Activated CD8-positive, alpha-beta memory T cell treated with anti-CD3 and anti-CD28 coated beads, Interleukin-2, amount 50 U/mL, for 48 hours (primary cell): ENCODE measurements around the gene NBEAL1.
"Not testable (repeated sequence)": the region's sequence is repeated elsewhere in the genome, so short reads cannot be mapped to it uniquely, and the experiment has no call there.

Experiments
- DNase-seq: peaks from one replicate; pipeline ENCODE4 v3.0.0-alpha.2; 2020

The NBEAL1 gene

GRCh38 chr2:203014456-203015199 is at the start of gene NBEAL1:
Gene NBEAL1 (plus strand): TSS chr2:203014875. CDS start chr2:203016385, 1,510 bp downstream.
- DNase-seq = peak; percentile 98

DNA sequence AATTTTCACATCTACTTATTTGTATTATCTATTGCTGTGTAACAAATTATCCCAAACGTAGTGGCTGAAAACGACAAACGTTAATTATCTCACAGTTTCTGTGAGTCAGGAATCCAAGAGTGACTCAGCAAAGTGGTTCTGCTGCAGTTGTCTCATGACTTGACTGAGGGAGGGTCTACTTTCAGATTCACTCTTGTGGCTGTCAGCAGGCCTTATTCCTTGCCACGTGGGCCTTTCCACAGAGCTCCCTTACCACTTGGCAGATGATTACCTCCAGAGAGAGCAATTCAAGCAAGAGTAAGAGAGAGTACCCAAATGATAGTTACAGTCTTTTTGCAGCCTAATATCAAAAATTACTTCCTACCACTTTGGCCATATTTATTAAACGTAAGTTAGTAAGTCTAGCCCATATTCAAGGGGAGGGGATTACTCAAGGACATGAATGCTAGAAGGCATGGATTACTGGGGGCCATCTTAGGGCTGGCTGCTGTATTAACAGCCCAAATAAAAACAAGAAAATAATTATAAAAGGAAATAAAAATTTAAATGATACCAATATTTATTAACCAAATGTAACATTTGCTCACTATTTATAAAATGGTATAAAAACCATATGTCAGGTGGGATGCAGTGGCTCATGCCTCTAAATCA is 48.7 kb upstream of the NBEAL1 start:
- no peak for DNase-seq

GRCh38 chr2:202969404-202969803 is 45.3 kb upstream of the NBEAL1 start:
- DNase-seq = not testable (repeated sequence)

DNA sequence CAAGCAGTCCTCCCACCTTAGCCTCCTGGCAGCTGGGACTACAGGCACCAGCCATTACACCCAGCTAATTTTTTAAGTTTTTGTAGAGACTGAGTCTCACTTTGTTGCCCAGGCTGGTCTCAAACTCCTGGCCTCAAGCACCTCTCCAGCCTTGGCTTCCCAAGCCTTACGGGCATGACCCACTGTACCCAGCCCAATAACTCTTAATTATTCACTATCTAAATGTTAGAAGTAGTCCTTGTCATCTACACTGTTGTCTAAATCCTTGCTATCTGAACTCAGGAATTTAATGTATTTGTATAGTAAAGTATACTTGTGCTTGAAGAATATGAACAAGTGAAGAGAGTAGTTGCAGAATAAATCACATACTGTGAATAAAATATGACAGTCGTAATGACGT is 37.9 kb upstream of the NBEAL1 start:
- no peak for DNase-seq

DNA sequence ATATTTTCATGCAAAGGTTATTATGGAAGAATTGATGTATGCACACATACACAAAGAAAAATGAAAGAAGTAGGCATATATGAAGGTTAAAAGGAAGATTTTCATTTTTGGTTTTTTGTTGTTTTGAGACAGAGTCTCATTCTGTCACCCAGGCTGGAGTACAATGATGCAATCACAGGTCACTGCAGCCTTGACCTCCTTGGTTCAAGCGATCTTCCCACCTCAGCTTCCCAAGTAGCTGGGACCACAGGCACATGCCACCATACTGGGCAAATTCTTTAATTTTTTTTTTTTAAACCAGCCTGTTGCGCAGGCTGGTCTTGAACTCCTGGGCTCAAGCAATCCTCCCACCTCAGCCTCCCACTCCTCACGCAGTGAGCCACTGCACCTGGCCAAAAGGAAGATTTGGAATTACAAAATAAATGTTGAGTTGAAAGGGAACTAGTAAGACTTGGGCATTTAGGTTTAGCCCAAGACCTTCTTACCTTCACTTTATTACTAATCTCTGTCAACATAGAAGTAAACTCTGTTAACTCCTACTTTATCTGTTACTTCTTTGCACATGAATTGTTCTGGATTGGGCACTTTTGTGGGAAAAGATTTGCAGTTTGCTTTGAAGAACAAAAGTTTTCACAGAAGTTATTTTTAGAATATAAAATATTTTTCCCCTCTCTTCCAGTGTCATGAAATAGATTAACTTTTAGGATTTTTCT is 31.7 kb upstream of the NBEAL1 start:
- no peak for DNase-seq

DNA sequence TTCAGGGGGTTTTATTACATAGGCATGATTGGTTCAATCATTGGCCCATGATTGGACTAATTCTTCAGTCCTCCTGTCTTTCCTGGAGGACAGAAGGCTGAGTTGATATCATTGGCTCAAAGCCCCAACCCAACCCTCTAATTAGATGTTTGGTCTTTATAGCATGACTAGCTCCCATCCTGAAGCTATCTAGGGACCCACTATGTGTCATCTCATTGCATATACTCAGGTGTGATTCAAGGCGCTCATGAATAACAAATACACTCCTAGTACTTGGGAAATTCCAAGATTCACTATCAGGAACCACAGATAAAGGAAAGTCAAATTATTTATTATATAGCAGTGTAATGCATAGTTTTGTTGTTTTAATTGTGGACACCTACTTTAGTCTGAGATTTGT is 24.9 kb upstream of the NBEAL1 start:
- no peak for DNase-seq

DNA sequence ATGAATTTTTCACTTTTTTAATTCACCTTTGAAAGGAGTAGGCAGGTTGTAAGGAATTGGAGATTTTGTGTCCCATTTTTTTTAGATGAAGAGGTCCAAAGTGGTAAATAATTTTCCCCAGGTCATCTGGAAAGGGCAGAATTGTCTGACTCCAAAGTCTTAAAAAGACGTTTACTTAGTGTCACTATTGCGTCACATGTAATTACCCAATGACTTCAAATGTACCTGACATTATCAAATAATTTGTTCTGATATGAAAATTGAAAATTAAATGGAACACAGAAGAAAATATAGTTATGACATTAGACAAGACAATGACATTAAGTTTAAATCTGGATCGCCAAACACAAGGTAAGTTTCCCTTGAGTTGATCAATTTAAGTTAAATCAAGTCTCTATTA is 24.2 kb upstream of the NBEAL1 start:
- DNase-seq = no peak

- not testable (repeated sequence) for DNase-seq
These were observed 17.6 kb upstream of the NBEAL1 start for GRCh38 chr2:202997113-202997512.

GRCh38 chr2:203002054-203002821 is 12.4 kb upstream of the NBEAL1 start:
- DNase-seq = no peak

DNA sequence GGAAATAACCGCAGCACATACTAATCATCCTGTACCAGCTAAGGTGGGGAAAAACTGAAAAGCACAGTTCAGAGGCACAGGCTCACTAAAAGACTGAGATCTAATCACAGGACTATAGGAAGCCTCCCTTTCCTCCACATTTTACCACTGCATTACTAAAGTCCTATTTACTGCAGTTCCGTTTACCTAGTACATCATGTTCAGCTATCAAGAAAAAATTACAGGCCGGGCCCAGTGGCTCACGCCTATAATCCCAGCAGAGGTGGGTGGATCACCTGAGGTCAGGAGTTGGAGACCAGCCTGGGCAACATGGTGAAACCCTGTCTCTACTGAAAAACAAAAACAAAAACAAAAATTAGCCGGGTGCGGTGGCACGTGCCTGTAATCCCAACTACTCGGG is 11.0 kb upstream of the NBEAL1 start:
- no peak for DNase-seq

DNA sequence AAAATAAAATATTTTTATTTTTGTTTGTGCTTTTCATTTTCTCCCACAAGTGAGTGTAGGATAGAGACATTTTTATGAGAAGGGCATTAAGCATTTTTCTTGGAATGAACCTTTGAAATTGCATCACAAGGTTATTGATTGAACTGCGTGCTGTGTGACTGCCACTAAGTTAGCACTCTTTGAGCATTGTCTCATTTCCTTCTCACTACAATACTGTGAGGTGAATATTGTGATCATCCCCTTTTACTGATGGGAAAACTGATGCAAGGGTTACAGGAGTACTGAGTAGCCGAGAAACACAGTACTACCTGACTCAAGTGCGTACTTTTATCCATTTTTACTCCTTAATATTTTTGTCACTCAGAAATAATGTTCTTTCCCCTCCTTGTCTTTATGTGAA is 2.0 kb downstream of the NBEAL1 start:
- no peak for DNase-seq

DNA sequence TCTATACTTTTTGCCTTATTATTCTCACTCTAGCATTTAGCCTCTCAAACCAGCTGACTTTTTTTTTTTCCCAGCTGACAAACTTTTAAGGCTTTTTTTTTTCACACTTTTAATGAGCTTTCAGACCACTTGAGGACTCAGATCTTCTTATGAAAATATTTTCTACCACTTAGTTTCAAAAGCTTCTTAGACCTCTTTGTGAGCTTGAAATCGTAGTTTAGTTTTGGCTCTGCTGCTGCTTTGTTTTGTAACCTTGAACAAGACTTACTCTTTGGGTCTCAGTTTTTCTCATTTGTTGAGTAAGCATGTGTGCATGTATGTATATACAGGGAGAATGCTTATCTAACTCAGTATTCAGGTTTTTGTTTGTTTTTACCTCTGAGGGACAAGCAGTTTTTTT is 3.5 kb downstream of the NBEAL1 start:
- DNase-seq = no peak

- DNase-seq = no peak
These were observed 4.5 kb downstream of the NBEAL1 start for GRCh38 chr2:203019142-203019541.

- no peak for DNase-seq
These were observed 7.3 kb downstream of the NBEAL1 start for GRCh38 chr2:203021991-203022390.

DNA sequence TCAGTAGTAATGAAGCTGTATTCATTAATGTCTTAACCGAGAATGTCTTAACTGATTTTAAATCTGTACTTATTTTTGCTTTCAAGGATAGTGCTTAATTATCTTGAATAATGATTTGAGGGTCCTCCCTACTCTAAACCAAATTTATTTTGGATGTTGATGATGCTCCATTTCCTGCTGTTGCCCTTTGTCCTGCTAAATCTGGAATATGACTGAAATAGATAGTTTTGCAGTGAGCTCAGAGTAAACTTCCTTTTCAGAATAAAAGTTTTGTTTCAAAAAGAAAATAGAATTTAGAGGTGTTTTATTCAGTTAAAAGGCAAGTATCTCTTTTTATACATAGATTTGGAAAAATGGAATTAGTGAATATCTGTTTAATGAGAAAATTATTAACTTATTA is 8.1 kb downstream of the NBEAL1 start:
- no peak for DNase-seq

DNA sequence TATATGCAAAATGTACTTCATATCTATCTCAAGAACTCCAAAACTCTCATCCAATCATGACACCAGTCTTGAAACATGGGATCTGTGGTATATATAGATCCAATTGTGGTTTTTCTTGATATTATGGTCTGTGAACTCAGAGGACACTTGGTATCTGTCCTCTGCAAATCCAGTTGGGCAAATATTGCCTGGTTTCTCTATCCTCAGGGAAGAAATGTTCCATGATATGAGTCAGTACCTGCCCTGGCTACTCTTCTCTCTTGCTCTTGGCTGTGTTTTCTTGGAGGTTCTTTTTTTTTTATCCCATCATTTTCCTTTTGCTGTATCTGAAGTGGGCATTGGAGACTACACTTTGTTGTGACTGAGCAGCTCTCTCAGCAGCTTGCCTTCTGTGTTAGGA is 10.9 kb downstream of the NBEAL1 start:
- no peak for DNase-seq

DNA sequence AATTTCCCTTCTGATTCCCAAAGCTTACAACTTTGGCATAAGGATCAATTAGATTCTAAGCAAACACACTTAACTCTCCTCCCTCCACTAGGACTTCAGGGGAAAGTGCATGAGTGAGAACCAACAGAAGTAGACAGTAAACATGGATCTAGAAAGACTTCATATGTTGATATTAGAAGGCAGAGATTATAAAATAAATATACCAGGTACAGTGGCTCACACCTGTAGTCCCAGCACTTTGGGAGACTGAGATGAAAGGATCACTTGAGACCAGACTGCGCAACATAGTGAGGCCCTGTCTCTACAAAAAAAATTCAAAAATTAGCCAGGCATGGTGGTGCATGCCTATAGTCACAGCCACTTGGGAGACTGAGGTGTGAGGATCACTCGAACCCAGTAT is 15.9 kb downstream of the NBEAL1 start:
- DNase-seq = no peak

- no peak for DNase-seq
These were observed 16.3 kb downstream of the NBEAL1 start for GRCh38 chr2:203030991-203031390.

DNA sequence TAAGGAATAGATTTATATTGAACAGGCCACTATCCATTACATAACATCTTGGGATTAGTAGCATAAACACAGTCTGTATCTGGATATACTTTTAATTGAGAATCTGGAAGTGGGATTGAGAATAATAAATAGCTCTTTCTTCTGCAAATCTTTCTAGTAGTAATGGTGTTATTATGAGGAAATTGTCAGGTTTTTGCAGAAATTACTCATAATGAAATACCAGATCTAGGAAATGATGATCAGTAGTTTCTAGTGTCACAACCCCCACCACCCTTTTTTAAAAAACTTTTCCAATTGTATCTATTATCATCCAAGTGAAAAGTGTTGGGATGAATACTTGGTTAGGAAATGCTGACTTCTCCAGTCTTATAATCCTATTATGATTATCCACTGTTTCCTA is 18.7 kb downstream of the NBEAL1 start:
- DNase-seq = no peak

- DNase-seq = no peak
These were observed 21.3 kb downstream of the NBEAL1 start for GRCh38 chr2:203035879-203036470.

DNA sequence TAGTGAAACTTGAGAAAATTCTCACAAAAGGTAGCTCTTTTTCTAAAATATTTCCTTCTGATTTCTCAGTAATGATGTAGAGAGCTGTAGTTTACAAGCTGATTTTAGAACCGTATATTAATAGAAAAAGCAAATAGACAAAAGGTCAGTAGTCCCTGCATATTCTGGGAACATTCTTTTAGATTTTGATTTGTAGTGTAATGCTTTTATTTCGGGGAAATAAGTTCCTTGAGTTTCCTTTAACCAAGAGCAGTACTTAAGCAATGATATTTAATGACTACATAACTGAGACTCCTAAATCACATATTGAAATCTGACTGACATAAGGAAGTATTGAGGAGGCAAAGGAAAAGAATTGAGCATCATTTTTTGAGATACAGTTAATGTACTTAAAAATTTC is 22.4 kb downstream of the NBEAL1 start:
- DNase-seq = no peak

DNA sequence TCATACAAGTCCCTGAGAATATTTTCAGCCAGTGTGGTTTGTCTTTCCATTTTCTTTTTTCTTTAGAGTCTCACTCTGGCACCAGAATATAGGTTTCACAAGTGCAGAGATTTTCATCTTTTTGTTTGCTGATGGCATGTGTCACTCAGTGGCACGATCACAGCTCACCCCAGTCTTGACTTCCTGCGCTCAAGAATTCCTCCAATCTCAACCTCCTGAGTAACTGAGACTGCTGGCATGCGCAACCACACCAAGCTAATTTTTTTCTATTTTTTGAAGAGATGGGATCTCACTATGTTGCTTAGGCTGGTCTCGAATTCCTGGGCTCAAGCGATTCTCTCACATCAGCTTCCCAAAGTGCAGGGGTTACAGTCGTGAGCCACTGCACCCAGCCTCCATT is 23.9 kb downstream of the NBEAL1 start:
- DNase-seq = no peak

DNA sequence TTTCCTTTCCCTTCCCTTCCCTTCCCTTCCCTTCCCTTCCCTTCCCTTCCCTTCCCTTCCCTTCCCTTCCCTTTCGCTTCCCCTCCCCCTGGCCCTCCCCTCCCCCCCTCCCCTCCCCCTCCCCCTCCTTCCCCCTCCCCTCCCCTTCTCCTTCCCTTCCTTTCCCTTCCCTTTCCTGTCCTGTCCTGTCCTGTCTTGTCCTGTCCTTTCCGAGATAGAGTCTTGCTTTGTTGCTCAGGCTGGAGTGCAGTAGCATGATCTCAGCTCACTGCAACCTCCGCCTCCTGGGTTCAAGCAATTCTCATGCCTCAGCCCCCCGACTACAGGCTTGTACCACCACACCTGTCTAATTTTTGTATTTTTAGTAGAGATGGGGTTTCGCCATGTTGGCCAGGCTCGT is 24.5 kb downstream of the NBEAL1 start:
- DNase-seq = not testable (repeated sequence)
